GM19372 (cell line): ENCODE measurements around the gene SNX30.

Source experiments
- ATAC-seq: cut with Tn5 transposase; IDR thresholded peaks from one replicate; pipeline ENCODE4 v1.9.1; 2021; ENCODE audit warnings: mild to moderate bottlenecking, low read depth, moderate library complexity; ENCODE audit not compliant: unreplicated experiment

The SNX30 gene

DNA sequence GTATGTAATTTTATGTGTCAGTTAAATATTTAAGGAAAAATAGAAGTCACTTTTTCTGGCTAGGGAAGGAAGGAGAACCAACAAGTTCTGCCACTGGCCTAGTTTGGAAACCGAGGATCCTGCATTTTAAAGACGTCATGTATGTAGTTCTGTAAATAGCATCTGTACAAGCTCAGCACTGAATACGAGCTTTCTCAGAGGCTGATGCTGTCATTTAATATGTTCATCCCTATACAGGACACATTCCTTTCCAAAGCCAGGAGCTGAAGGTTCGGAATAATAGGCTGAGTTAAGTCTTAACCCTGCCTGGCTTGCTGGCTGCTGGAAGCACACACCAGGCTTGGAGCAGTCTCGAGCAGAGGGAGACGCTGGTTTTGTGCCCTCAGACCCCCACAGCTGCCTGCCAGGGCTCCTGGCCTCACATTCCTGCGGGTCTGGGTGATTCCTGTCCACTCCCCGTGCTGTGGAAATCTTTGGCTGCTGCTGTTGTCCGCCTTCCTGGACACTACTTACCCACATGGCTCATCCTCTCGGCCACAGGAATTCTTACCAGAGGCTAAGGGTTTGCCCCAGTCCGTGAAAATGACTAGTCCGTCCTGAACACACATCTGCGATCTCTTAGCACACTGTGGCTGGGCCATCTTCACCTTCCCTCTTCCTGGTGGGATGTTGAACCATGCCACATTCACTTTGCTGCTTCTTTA is 103.5 kb downstream of the SNX30 start:
- ATAC-seq = no peak

DNA sequence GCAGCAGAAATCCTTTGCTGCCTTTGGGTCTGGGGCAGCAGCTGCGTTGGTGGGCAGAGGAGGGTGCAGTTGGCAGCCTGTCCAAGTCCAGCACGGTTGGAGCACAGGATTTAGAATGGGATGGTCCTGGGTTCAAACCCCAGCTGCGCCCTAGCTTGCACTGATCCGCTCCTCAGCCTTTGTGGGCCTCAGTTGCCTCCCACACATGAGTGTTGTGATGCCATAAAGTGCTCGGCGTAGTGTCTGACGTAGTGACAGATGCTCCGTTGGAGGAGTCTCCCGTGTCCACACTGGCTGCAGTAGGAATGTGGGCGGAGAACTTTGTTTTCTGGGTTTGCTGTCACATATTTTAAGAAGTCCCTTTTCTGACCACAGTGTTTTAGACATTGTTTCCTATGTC is 104.1 kb downstream of the SNX30 start:
- no peak for ATAC-seq

GRCh38 chr9:112856200-112856599 is 105.6 kb downstream of the SNX30 start:
- no peak for ATAC-seq

DNA sequence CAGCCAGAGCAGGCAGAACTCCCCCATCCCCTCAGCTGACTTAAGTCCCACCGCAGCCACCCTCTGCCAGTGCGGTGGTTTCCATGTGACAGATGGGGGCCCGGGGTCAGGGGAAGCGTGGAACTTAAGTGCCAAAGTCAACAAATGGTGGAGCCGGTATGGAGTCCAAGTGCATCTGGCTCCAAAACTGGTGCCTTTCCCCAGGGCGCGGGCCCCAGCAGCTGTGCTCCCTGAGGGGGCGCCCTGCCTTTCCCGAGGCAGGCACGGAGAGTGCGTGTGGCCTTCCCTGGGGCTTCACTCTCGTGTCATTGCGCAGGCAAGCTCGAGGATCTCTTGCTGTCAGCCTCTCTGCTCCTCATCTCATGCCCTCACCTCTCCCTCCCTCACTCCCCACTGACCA is 106.3 kb downstream of the SNX30 start:
- no peak for ATAC-seq

DNA sequence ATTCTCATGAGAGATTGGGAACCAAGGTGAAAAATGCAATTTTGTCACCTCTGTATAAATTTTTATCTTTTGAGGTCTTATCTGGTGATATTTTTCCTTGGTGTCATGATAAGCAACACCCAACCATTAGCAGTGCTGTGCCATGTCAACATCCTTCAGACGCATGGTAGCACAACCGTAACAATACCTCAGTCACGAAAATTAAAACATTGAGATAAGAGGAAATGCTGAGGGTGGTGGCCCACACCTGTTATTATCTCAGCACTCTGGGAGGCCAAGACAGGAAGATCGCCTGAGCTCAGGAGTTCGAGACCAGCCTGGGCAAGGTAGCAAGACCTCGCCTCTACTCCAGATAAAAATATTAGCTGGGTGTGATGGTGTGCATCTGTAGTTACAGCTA is 107.4 kb downstream of the SNX30 start:
- no peak for ATAC-seq

GRCh38 chr9:112858625-112859147 is 108.1 kb downstream of the SNX30 start:
- ATAC-seq = peak; percentile 79

DNA sequence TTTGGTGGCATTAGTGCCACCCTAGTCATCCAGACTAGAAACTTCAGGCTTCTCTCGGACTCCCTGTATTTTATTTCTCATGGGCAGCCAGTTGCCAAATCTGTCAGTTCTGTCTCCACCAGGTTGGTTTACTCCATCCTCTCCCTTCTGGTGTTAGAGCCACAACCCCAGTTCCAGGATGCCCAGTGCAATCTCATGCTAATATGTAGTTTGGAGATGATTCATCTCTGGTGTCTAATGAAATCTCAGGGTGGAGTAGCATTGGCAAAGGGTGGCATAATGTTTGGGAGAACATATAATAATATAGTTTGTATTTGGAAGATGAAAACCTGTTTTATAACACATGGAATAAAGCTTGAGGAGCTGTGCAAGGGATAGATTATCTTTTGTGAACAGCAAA is 109.9 kb downstream of the SNX30 start:
- ATAC-seq = no peak

GRCh38 chr9:112861155-112861554 is 110.6 kb downstream of the SNX30 start:
- ATAC-seq = no peak

GRCh38 chr9:112861638-112862555 is 111.3 kb downstream of the SNX30 start:
- ATAC-seq = no peak

- ATAC-seq = no peak
These were observed 112.7 kb downstream of the SNX30 start for GRCh38 chr9:112863214-112863613.

GRCh38 chr9:112863746-112864145 is 113.2 kb downstream of the SNX30 start:
- no peak for ATAC-seq

DNA sequence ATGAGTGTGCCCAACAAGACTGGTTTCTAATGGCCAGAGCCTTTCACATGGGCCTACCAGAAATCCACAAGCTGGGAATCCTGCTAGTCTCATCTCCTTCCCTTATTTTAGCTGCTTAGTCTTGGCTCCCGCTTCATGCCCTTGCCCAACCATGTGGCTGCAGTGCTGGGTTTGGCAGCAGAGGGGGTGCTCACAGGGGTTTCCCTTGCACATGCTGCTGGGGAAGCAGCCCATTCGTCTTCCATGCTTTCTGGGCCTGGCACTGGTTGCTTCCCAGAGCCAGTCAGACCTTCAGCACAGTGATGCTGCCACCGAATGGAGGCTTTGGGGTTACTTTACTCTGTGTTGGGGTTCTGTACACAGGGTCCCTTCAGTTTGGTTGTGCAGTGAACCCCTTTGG is 113.8 kb downstream of the SNX30 start:
- ATAC-seq = no peak

DNA sequence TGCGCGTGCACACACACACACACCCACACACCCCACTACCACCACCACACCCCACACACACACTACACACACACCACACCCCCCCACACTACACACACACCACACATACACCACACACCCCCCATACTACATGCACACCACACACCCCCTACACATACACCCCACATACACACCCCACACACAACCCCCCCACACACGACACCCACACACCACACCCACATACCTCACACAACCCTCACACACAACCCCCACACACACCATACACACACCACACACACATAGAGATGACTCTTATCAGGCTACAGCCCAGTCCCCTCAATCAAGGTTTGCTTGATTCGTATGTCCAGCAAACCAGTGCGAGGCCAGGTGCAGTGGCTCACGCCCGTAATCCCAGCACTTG is 114.4 kb downstream of the SNX30 start:
- ATAC-seq = no peak

DNA sequence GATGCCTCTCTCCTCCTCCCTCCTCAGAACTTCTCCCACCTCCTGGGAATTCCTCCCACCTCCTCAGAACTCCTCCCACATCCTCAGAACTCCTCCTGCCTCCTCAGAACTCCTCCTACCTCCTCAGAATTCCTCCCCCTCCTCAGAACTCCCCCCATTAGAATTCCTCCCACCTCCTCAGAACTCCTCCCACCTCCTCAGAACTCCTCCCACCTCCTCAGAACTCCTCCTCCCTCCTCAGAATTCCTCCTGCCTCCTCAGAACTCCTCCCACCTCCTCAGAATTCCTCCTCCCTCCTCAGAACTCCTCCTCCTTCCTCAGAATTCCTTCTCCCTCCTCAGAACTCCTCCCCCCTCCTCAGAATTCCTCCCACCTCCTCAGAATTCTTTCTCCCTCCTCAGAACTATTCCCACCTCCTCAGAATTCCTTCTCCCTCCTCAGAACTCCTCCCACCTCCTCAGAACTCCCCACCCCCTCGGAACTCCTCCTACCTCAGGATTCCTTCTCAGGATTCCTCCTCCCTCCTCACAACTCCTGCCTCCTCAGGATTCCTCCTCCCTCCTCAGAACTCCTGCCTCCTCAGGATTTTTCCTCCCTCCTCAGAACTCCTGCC is 116.2 kb downstream of the SNX30 start:
- no peak for ATAC-seq

DNA sequence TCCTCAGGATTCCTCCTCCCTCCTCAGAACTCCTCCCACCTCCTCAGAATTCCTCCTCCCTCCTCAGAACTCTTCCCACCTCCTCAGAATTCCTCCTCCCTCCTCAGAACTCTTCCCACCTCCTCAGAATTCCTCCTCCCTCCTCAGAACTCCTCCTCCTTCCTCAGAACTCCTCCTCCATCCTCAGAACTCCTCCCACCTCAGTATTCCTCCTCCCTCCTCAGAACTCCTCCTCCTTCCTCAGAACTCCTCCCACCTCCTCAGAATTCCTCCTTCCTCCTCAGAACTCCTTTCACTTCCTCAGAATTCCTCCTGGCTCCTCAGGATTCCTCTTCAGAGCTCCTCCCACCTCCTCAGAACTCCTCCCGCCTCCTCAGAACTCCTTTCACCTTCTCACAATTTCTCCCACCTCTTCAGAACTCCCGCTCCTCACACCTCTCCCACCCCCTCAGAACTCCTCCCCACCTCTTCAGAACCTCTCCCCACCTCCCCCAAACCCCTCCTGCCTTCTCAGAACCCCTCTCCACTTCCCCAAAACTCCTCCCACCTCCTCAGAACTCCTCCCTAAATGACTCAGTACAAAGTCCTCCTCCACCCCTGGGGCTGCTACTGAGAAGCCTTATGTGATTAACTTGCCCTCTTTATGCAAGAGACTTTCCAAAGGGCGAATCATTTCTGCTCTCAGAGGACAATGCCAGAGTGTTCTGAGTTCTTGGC is 116.9 kb downstream of the SNX30 start:
- no peak for ATAC-seq

DNA sequence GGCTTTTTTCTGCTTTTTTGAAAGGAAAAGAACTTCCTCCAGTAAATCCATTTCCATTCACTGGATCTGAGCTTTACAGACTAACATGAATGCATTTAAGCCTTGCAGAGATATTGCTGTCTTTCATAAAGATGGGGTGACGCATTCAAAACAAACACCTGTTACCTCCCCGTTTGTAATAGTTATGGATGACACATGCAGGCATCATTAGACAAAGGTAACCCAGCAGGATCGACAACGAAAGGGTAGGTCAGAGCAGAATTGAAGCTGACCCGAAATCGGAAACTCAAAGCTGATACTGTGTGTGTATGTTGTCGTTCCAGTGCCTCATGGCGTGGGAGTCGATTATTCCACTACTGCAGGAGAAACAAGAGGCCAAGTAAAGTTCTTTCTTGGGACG is 117.9 kb downstream of the SNX30 start:
- ATAC-seq = no peak

GRCh38 chr9:112869041-112869529 is 118.5 kb downstream of the SNX30 start:
- ATAC-seq = no peak

- no peak for ATAC-seq
These were observed 119.4 kb downstream of the SNX30 start for GRCh38 chr9:112869917-112870316.

- no peak for ATAC-seq
These were observed 120.0 kb downstream of the SNX30 start for GRCh38 chr9:112870556-112870955.

DNA sequence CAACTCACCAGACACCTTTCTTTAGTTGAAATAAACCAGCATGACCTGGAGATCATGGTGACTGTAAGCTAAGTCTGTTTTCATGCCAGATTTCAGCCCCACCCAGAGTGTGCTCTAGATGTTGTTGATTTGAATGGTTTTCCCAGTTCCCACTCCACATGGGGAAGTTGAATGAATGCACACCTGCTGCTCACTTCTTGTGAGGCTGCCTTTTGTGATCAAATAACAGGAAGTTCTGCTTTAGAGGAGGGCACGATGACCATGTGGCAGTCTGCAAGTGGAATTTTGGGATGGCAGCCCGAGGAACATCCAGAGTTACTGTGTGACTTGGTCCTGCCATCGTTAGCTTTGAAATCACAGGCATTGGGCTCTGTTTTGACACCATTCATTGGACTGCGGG is 121.5 kb downstream of the SNX30 start:
- no peak for ATAC-seq
